ENCODE measurements around the gene KIT.

- TF ChIP-seq, protein P1, sequence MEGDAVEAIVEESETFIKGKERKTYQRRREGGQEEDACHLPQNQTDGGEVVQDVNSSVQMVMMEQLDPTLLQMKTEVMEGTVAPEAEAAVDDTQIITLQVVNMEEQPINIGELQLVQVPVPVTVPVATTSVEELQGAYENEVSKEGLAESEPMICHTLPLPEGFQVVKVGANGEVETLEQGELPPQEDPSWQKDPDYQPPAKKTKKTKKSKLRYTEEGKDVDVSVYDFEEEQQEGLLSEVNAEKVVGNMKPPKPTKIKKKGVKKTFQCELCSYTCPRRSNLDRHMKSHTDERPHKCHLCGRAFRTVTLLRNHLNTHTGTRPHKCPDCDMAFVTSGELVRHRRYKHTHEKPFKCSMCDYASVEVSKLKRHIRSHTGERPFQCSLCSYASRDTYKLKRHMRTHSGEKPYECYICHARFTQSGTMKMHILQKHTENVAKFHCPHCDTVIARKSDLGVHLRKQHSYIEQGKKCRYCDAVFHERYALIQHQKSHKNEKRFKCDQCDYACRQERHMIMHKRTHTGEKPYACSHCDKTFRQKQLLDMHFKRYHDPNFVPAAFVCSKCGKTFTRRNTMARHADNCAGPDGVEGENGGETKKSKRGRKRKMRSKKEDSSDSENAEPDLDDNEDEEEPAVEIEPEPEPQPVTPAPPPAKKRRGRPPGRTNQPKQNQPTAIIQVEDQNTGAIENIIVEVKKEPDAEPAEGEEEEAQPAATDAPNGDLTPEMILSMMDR (IDR thresholded peaks at IDR 0.05; ENCODE audit: extremely low read depth in 1 of 2, insufficient read depth in 1 of 2, low read depth in 1 of 2, low read length in 2 of 2): no peak
- TF ChIP-seq POLR2AphosphoS5 (IDR thresholded peaks at IDR 0.05; ENCODE audit: insufficient read depth, low read depth, low read length) (no peak), EZH2 (IDR thresholded peaks at IDR 0.05; ENCODE audit: borderline replicate concordance, low read depth, low read length, severe bottlenecking) (no peak), POLR2A (IDR thresholded peaks at IDR 0.05; ENCODE audit: low read depth, low read length) (no peak), FOS (IDR thresholded peaks at IDR 0.05; ENCODE audit: borderline replicate concordance, insufficient read depth, low read length) (no peak), MYC (IDR thresholded peaks at IDR 0.05; ENCODE audit: low read depth, low read length) (no peak), MAX (IDR thresholded peaks at IDR 0.05; ENCODE audit: insufficient read depth, insufficient read length) (no peak), JUN (IDR thresholded peaks at IDR 0.05; ENCODE audit: borderline replicate concordance, insufficient read depth, insufficient read length, low read depth) (no peak), GATA2 (IDR thresholded peaks at IDR 0.05; ENCODE audit: insufficient read depth, insufficient read length, low read depth, low read length) (no peak)
Measured at GRCh38 chr4:54754394-54754793, 96.6 kb downstream of the KIT start.
